Stimulated activated CD8-positive, alpha-beta memory T cell treated with anti-CD3 and anti-CD28 coated beads, Interleukin-12 subunit alpha, Interleukin-12 subunit beta, amount 100 ng/mL, for 1 hour (primary cell): ENCODE measurements around the gene FOS.
"Not testable (repeated sequence)": the region's sequence is repeated elsewhere in the genome, so short reads cannot be mapped to it uniquely, and the experiment has no call there.

Experiments
- DNase-seq: peaks from one replicate; pipeline ENCODE4 v3.0.0-alpha.2; 2020; ENCODE audit warnings: low read depth

The FOS gene

GRCh38 chr14:75294649-75295033 lies 16.0 kb downstream of the FOS start:
- no peak for DNase-seq

GRCh38 chr14:75295061-75295461 lies 16.4 kb downstream of the FOS start:
- no peak for DNase-seq

- peak; percentile 59 for DNase-seq
Observed at GRCh38 chr14:75295491-75296345, 17.1 kb downstream of the FOS start.

GRCh38 chr14:75297411-75298040 lies 18.9 kb downstream of the FOS start:
- no peak for DNase-seq

- no peak for DNase-seq
Observed at GRCh38 chr14:75298187-75298965, 19.7 kb downstream of the FOS start.

- DNase-seq: no peak
Observed at GRCh38 chr14:75299059-75299458, 20.4 kb downstream of the FOS start.

GRCh38 chr14:75299576-75299975 lies 20.9 kb downstream of the FOS start:
- DNase-seq: no peak

GRCh38 chr14:75301666-75302325 lies 23.2 kb downstream of the FOS start:
- no peak for DNase-seq

- peak; percentile 48 for DNase-seq
Observed at GRCh38 chr14:75303381-75303789, 24.8 kb downstream of the FOS start.

- DNase-seq: not testable (repeated sequence)
Observed at GRCh38 chr14:75306410-75306809, 27.8 kb downstream of the FOS start.

GRCh38 chr14:75306927-75307699 lies 28.5 kb downstream of the FOS start:
- DNase-seq: no peak

GRCh38 chr14:75307700-75308379 lies 29.2 kb downstream of the FOS start:
- peak; percentile 44 for DNase-seq

- not testable (repeated sequence) for DNase-seq
Observed at GRCh38 chr14:75308991-75309390, 30.4 kb downstream of the FOS start.

- DNase-seq: not testable (repeated sequence)
Observed at GRCh38 chr14:75309561-75309960, 30.9 kb downstream of the FOS start.

GRCh38 chr14:75310295-75311111 lies 31.9 kb downstream of the FOS start:
- DNase-seq: no peak

- DNase-seq: no peak
Observed at GRCh38 chr14:75311356-75311755, 32.7 kb downstream of the FOS start.

GRCh38 chr14:75312341-75312740 lies 33.7 kb downstream of the FOS start:
- DNase-seq: no peak

GRCh38 chr14:75313294-75313693 lies 34.7 kb downstream of the FOS start:
- no peak for DNase-seq

- DNase-seq: no peak
Observed at GRCh38 chr14:75315144-75315543, 36.5 kb downstream of the FOS start.

- no peak for DNase-seq
Observed at GRCh38 chr14:75317148-75317547, 38.5 kb downstream of the FOS start.
